HG03378 (cell line): Measurements from ENCODE around the gene NAV2.

Experiments used
- ATAC-seq: cut with Tn5 transposase; IDR thresholded peaks from one replicate; pipeline ENCODE4 v1.9.1; 2021; ENCODE audit warnings: mild to moderate bottlenecking, moderate library complexity; ENCODE audit not compliant: unreplicated experiment

Gene NAV2

DNA sequence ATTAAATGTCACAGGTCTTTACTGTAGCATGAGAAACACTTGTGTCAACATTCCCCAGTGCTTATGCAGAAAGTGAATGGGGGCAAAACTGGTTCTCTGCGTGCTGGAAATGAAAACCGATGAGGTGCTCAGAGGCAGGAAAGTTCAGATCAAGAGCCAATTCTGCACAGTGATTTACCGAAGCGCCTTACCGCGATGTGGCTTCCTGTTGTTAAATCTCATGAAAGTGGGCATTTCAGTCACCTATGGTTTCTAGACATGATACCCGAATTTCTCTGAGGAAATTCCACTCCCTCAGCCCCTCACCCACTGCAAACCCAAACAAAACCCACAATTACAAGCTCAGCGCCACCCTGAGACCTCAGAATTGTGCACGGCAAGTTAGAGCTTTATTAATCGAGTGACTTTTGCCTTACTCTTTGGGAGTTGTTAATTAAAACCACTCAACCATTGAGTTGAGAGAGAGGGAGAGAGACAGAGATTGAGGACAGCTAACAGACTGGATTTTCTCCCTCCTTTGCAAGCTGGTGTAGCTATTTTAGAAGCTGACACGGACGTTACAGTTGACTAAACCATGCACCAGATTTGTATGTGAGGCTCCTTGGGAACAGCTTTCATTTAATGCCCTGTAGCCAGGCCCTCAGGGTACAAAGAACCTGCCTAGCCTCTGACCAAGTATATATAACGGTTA is 251.2 kb downstream of the NAV2 start:
- no peak for ATAC-seq

DNA sequence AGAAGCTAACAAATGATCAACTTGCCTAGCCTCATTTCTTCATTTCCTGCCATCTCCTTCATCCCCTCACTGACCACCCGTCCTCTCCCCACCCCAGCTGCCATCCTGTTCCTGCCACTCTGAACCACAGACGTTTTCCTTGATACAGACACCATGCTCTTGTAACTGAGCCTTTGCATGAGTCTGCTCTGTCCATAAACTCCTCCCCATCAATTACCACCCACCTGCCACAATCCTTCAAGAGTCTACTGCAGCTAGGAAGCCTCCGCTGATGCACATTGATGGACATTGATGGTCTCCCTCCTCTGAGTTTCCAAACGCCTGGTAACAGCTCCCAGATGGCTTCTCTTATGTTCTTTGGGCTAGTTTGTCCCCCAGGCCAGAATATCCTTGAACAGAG is 253.8 kb downstream of the NAV2 start:
- no peak for ATAC-seq

- no peak for ATAC-seq
These were observed 254.3 kb downstream of the NAV2 start for GRCh38 chr11:19966927-19967326.

DNA sequence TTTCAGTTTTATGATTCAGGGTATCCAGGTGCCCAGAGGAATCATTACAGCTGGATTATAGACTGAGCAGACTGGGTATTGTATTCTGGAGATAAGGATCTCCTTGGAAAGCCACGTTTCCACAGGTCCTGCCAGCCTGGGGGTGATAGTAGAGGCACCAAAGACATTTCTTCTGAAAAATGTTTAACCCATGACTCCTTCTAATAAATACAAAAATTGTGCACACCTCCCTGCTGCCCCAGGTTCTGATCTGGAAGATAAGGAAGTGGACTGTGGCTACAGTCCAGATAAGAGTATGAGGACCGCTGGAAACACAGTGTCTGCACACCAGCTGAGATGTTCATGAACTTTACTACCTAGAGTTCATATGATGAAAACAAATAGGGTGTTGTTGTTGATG is 255.2 kb downstream of the NAV2 start:
- no peak for ATAC-seq

DNA sequence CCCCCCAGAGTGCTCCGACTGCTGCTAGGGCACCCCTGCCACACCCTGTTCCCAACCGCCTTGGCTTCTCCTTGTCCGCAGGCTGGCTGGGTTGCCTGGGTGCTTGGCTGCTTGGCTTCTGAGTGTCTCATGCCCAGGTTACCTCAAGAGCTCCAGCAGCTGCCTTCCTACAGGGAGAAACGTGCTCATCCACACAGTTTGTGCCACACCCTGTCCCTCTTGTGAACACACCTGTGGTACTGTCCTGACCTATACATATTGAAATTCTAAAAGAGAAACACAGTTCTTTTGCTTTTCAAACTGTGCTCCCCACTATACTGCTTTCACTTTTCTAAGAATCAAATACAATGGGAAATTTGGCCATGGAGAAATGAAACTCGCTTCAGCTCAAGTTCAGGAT is 256.2 kb downstream of the NAV2 start:
- ATAC-seq: no peak

GRCh38 chr11:19970944-19971343 is 258.3 kb downstream of the NAV2 start:
- no peak for ATAC-seq

DNA sequence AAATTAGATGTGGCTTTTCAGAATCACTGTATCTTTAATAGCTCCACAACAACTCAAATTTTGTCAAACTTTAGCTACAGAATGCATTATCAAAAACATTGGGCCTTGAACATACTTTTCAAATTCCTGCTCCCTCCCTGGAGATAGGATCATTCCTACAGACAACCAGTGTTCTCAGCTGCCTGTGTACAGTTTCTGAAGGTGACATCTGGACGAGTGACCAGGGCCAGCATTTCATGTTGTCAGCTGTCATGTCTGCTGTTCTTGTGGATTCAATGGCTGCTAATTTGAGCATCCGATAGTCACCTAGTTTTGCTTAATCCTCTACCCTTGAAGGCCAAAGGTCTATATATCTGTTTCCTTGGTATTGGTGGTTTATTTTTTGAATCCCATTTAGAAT is 259.5 kb downstream of the NAV2 start:
- ATAC-seq: no peak

GRCh38 chr11:19972651-19973050 is 260.0 kb downstream of the NAV2 start:
- no peak for ATAC-seq

DNA sequence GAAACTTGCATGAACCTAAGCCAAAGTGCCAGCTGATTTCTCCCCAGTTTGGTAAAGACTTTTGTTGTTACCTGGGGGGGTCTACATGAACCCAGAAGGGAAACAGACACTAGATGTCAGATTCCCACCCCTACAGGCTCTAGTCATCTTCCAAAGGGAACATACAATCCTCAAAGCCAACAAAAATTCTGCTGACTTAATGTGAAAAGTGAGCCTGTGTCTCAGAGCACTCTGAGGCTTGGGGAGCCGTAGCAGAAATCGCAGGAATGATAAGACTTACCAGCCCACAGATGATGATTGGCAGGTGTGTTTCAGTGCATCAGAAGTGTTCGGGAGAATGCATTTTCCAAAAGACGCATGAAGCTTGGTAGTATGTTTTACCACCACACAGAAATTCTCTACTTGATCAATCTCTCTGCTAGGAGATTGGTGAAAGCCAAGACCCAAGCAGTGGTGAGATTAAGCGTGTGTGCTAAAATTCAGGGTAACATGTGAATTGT is 260.5 kb downstream of the NAV2 start:
- ATAC-seq: no peak

DNA sequence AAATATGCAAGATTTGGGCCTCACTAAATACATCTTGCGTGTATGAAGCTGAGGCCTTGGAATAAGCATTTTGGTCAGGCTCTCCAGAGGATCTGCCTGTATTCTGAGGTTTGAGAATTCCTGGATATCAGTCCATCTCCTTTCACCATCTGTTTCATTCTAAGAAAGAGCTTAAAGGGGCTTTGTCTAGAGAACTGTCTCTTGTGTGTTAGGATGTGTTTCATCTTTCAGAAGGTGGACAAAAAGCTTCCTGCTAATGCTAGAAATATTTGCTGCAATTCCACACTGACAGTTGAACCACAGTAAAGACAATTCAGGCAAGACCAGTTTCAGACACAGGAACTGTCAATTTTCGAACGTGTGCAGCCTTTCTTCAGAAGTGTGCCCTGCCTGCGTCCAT is 262.2 kb downstream of the NAV2 start:
- ATAC-seq: no peak

DNA sequence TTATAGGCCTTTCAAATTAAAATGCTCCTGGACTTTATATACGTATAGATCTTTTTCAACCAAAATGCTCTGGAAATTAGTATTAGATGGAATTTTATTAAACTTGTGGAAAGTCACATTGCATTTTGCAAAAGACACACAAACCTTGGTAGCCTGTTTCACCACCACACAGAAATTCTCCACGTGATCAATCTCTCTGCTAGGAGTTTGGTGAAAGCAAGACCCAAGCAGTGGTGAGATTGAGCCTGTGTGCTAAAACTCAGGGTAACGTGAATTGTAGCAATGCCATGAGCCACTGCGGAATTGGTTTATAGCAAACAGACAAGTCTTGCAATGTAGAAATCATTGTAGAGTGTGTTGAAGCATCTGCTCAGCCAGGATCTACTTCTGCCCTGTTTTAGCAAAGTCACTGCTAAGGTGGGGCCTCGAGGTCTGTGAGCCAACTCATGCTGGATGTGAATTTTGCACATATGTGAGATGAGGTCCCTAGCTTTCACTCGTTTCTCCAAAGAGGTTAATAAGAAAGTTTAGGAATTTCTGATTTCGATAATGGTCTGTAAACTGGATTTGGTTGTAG is 262.9 kb downstream of the NAV2 start:
- no peak for ATAC-seq

- no peak for ATAC-seq
These were observed 263.8 kb downstream of the NAV2 start for GRCh38 chr11:19976281-19976941.

GRCh38 chr11:19977941-19978340 is 265.3 kb downstream of the NAV2 start:
- ATAC-seq: no peak

- ATAC-seq: peak; percentile 81
These were observed 266.3 kb downstream of the NAV2 start for GRCh38 chr11:19978668-19979518.

- ATAC-seq: peak; percentile 86
These were observed 266.8 kb downstream of the NAV2 start for GRCh38 chr11:19979519-19979845.

DNA sequence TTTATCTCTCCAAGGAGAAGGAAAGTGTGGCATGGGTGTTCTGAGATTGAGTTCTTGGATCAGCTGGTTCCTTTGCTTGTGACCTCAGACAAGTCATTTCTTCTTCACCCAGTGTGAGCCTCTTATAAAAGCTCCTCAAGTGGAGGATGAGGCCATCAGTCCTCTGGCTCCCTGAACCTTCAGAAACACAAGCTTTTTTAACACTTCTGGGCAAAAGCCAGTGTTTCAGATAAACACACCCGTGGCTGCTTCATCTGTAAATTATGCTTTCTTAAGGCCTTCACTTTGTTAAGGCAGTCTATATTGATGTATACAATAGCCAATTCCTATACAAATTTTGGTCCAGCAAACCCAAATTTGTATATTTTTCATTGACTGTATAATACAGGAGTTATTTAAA is 267.8 kb downstream of the NAV2 start:
- no peak for ATAC-seq

- no peak for ATAC-seq
These were observed 268.5 kb downstream of the NAV2 start for GRCh38 chr11:19980957-19981669.

DNA sequence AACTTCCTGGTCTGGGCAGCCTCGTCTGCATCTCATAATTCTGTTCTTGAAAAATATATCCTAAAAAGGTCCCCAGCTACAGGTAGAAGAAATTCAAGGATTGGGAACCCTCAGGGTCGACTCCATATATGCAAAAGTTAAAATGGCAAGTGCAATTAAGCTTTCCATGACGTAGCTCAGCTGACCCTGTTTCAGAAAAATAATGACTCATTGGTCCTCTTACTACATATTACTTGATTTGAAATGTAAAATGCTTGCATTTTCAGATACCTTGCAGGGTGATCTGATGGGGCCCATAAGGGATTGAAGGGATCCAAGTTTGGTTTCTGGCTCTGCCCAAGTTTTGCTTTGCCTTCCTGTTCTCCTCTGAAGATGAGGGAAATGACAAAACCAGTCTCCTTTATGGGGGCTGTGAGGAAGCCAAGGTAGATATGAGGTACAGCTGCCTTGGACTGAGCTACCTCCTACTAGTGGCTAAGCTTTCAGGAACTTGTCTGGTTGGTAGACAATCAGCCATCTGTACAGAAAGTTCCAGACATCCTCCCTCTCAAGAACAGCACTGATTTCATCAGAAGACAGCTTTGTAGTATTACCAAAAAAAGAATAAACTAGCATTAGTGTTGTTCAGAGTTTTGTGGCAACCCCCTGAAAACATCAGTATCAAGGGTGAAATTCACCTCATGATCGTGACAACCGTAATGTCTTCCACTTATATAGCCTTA is 270.3 kb downstream of the NAV2 start:
- ATAC-seq: no peak

DNA sequence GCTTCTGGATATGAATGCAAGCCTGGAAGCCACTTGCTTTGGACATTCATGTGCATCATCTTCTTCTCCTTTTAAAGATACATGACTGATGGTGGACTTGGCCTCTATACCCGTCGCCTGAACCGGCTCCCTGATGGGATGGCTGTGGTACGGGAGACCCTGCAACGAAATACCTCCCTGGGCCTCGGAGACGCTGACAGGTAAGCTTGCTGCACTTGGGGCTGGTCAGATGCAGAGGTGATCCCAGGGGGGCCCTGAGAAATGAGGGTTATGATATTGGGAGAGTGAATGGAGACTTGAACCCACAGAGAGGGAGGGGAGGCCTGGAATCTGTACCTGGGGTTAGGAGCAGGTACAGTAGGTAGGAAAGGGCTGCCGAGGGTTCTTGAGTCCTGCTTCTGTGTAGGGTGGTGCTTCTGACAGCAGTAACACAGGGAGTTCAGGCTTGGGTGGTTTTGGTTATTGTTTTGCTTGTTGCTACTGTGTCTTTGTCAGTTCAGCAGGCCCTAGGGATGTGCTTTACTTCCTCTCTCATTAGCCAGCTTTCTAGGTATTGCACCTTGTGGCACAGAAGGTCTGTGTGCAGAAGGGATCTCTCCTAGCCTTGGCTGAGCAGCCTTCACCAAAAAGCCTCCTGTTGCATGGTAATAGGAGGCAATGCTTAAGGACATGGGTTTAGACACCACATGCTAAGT is 271.6 kb downstream of the NAV2 start:
- ATAC-seq: no peak

DNA sequence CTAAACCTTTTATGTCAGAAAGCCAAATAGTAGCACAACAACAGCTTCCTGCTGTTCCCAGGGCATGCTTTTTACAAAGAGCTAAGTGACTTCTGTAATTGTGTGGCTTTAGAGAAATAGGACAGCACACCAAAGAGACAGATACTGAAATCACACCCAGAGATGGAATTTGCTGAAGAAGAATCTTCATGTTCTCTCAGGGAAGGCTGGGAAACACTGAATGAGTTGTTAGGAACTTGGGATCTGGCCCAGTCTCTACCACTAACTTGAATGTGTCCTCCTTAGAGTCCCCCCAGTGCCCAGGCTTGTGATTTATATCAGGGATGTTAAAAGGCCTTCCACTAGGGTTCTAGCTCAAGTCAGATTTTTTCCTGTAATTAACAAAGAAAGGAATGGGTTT is 272.5 kb downstream of the NAV2 start:
- no peak for ATAC-seq
